ENCODE data around the gene SRGN. TPM values are rescaled to one million over a fixed set of nuclear protein-coding genes. Genes with fewer than 3 reads are reported as not detected.
"Not testable (repeated sequence)": the region's sequence is repeated elsewhere in the genome, so short reads cannot be mapped to it uniquely, and the experiment has no call there.

SRGN gene
- total RNA-seq: 147 and 363 TPM in 2 replicates
- polyA plus RNA-seq: 71.9 and 83.9 TPM in 2 replicates
- polyA plus RNA-seq (2012): 59.1 and 76.2 TPM in 2 replicates
- 9.6 and 21.5 TPM in 2 replicates for polyA minus RNA-seq (ENCODE audit: low replicate concordance)

DNA sequence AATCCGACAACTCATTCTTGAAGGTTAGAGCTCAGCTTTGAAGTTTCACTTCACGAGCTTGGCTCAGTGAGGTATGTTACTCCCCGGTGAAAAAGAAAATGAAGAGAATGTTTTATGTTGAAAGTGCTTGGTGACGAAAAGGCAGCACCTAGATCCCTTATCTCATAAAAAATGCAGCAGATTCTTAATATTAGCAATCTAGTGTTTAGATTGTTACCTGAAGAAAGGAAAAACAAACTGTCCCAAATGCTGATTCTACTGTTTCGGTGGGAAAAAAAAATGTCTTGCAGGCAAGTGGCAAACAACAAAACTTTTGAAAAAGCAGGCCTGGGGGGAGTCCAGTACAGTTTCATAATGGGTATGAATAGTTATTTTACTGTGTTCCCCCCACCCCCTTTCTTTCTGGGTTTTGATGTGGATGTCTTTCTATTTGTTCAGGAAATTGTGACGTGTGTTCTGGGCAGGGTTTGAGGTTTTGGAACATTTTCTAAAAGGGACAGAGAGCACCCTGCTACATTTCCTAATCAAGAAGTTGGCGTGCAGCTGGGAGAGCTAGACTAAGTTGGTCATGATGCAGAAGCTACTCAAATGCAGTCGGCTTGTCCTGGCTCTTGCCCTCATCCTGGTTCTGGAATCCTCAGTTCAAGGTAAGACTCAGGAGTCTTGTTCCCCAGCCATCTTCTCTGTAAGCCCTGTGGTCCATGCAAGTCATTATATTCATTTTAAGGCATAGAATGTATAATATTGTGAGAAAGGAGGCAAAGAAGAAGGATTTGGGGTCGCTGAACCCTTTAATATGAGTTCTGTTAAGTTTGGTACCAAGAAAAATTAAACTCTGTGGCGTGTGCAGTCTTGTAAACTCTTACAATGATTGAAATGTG, at the start of gene SRGN:
Gene SRGN, plus strand, starts transcription at position 514 of the 881 bp plus-strand sequence. Its CDS starts 55 bp downstream, at position 569.
- H3K36me3 ChIP-seq (ENCODE audit: control insufficient read depth, insufficient read depth, low read length): no peaks in the 10 kb centered on the region
- H3K9ac ChIP-seq (ENCODE audit: insufficient read depth, low read length): no peak within 1 kb of the TSS
- H3K4me1 ChIP-seq (ENCODE audit: control insufficient read depth, extremely low read depth, insufficient read depth, low read length): peaks cover 4% of the 10 kb centered on the region
- no peaks in the 10 kb centered on the region for H3K27me3 ChIP-seq (ENCODE audit: control insufficient read depth, insufficient read depth, low read length)
- no peaks in the 10 kb centered on the region for H3K9me3 ChIP-seq (ENCODE audit: control insufficient read depth, insufficient read depth, low read depth, low read length)
- H3K4me2 ChIP-seq (ENCODE audit: extremely low read depth, insufficient read depth, low read length): peak within 1 kb of the TSS; percentile 41
- H2AFZ ChIP-seq (ENCODE audit: low read length): no peak within 1 kb of the TSS
- H3K27ac ChIP-seq (ENCODE audit: insufficient read depth, low read length): peak within 1 kb of the TSS; percentile 5
- TF ChIP-seq, protein P1, sequence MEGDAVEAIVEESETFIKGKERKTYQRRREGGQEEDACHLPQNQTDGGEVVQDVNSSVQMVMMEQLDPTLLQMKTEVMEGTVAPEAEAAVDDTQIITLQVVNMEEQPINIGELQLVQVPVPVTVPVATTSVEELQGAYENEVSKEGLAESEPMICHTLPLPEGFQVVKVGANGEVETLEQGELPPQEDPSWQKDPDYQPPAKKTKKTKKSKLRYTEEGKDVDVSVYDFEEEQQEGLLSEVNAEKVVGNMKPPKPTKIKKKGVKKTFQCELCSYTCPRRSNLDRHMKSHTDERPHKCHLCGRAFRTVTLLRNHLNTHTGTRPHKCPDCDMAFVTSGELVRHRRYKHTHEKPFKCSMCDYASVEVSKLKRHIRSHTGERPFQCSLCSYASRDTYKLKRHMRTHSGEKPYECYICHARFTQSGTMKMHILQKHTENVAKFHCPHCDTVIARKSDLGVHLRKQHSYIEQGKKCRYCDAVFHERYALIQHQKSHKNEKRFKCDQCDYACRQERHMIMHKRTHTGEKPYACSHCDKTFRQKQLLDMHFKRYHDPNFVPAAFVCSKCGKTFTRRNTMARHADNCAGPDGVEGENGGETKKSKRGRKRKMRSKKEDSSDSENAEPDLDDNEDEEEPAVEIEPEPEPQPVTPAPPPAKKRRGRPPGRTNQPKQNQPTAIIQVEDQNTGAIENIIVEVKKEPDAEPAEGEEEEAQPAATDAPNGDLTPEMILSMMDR (conservative IDR thresholded peaks at IDR 0.05 in 1 of 2, IDR thresholded peaks at IDR 0.05 in 1 of 2; ENCODE audit: low read depth in 1 of 2, low read length in 2 of 2): no peak
- no peak for TF ChIP-seq EZH2 (IDR thresholded peaks at IDR 0.05; ENCODE audit: low read length, missing control alignments)
- H4K20me1 ChIP-seq (ENCODE audit: control insufficient read depth, extremely low read depth, insufficient read depth, low read length): no peaks in the 10 kb centered on the region
- H3K4me3 ChIP-seq (replicated peaks in 1 of 4; ENCODE audit: control extremely low read depth in 1 of 4, insufficient read depth in 1 of 4, low read depth in 3 of 4, low read length in 4 of 4): peak within 1 kb of the TSS; percentile 1 to 84 (median 28)
- H3K79me2 ChIP-seq (ENCODE audit: control insufficient read depth, insufficient read depth, low read length): peaks cover under 1% of the 10 kb centered on the region
- DNase-seq (ENCODE audit: low read depth in 2 of 2): peak; percentile 67 to 95

- not testable (repeated sequence) for H4K20me1 ChIP-seq (ENCODE audit: control insufficient read depth, extremely low read depth, insufficient read depth, low read length); H3K79me2 ChIP-seq (ENCODE audit: control insufficient read depth, insufficient read depth, low read length); H3K27ac ChIP-seq (ENCODE audit: insufficient read depth, low read length); H3K27me3 ChIP-seq (ENCODE audit: control insufficient read depth, insufficient read depth, low read length); H3K4me3 ChIP-seq (replicated peaks in 1 of 4; ENCODE audit: control extremely low read depth in 1 of 4, insufficient read depth in 1 of 4, low read depth in 3 of 4, low read length in 4 of 4); H3K36me3 ChIP-seq (ENCODE audit: control insufficient read depth, insufficient read depth, low read length); H2AFZ ChIP-seq (ENCODE audit: low read length); H3K4me2 ChIP-seq (ENCODE audit: extremely low read depth, insufficient read depth, low read length); H3K4me1 ChIP-seq (ENCODE audit: control insufficient read depth, extremely low read depth, insufficient read depth, low read length); H3K9ac ChIP-seq (ENCODE audit: insufficient read depth, low read length); DNase-seq (ENCODE audit: low read depth in 2 of 2); H3K9me3 ChIP-seq (ENCODE audit: control insufficient read depth, insufficient read depth, low read depth, low read length)
Observed at GRCh38 chr10:69040904-69041303, 47.0 kb upstream of the SRGN start.

DNA sequence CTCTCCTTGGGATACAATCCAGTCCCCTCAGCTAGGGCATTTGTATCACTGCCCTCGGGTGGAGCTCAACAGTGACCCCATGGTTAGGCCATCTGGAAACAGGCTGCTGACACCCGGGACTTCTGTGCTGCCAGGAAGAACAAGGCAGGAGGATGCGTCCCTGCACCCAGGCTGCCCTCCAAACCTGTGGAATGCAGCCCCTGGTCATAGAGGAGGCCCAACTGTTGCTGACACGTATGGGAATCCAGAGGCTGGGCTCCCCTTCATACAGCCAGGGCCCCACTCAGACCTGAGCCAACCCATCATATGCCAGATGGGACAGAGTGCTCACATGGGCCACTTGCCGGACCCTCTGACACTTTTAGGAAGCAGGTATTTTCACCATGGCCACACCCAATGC, 45.5 kb upstream of the SRGN start:
- H3K79me2 ChIP-seq (ENCODE audit: control insufficient read depth, insufficient read depth, low read length): no peaks in the 10 kb centered on the region
- no peak overlapping the region for H3K4me2 ChIP-seq (ENCODE audit: extremely low read depth, insufficient read depth, low read length)
- no peaks in the 10 kb centered on the region for H3K9me3 ChIP-seq (ENCODE audit: control insufficient read depth, insufficient read depth, low read depth, low read length)
- H3K36me3 ChIP-seq (ENCODE audit: control insufficient read depth, insufficient read depth, low read length): no peaks in the 10 kb centered on the region
- H3K27me3 ChIP-seq (ENCODE audit: control insufficient read depth, insufficient read depth, low read length): no peaks in the 10 kb centered on the region
- H4K20me1 ChIP-seq (ENCODE audit: control insufficient read depth, extremely low read depth, insufficient read depth, low read length): no peaks in the 10 kb centered on the region
- H3K4me1 ChIP-seq (ENCODE audit: control insufficient read depth, extremely low read depth, insufficient read depth, low read length): no peaks in the 10 kb centered on the region
- H3K27ac ChIP-seq (ENCODE audit: insufficient read depth, low read length): no peak overlapping the region
- H2AFZ ChIP-seq (ENCODE audit: low read length): no peak overlapping the region
- H3K4me3 ChIP-seq (replicated peaks in 1 of 4; ENCODE audit: control extremely low read depth in 1 of 4, insufficient read depth in 1 of 4, low read depth in 3 of 4, low read length in 4 of 4): no peak overlapping the region
- DNase-seq (ENCODE audit: low read depth in 2 of 2): no peak
- TF ChIP-seq, protein P1 (conservative IDR thresholded peaks at IDR 0.05 in 1 of 2, IDR thresholded peaks at IDR 0.05 in 1 of 2; ENCODE audit: low read depth in 1 of 2, low read length in 2 of 2): no peak
- no peak for TF ChIP-seq EZH2 (IDR thresholded peaks at IDR 0.05; ENCODE audit: low read length, missing control alignments)
- no peak overlapping the region for H3K9ac ChIP-seq (ENCODE audit: insufficient read depth, low read length)
